ENCODE measurements around the gene GRM7.

Gene GRM7

GRCh38 chr3:7787871-7788828, 927.2 kb downstream of the GRM7 start:
- Histone ChIP-seq H3K36me3 (ENCODE audit: control insufficient read depth, low read length) (no peaks in the 10 kb centered on the region), H3K4me2 (ENCODE audit: low read length) (no peak overlapping the region), H4K20me1 (ENCODE audit: control insufficient read depth, insufficient read depth, low read depth, low read length) (no peaks in the 10 kb centered on the region), H3K27me3 (ENCODE audit: control insufficient read depth, low read length) (no peaks in the 10 kb centered on the region), H3K4me1 (ENCODE audit: control insufficient read depth, low read length) (no peaks in the 10 kb centered on the region), H3K79me2 (ENCODE audit: control insufficient read depth, low read length) (no peaks in the 10 kb centered on the region), H3K9me3 (ENCODE audit: control insufficient read depth, insufficient read depth, low read length) (peaks cover 9% of the 10 kb centered on the region; the same call in 1 of the 2 replicates), H3K9me2 (replicated peaks; ENCODE audit: control insufficient read depth, low read length) (no peaks in the 10 kb centered on the region), H3K27ac (ENCODE audit: low read depth, low read length) (no peak overlapping the region), H3F3A (ENCODE audit: control insufficient read depth, insufficient read depth) (no peaks in the 10 kb centered on the region), H3K4me3 (ENCODE audit: low read length) (no peak overlapping the region)
- TF ChIP-seq, protein P1, sequence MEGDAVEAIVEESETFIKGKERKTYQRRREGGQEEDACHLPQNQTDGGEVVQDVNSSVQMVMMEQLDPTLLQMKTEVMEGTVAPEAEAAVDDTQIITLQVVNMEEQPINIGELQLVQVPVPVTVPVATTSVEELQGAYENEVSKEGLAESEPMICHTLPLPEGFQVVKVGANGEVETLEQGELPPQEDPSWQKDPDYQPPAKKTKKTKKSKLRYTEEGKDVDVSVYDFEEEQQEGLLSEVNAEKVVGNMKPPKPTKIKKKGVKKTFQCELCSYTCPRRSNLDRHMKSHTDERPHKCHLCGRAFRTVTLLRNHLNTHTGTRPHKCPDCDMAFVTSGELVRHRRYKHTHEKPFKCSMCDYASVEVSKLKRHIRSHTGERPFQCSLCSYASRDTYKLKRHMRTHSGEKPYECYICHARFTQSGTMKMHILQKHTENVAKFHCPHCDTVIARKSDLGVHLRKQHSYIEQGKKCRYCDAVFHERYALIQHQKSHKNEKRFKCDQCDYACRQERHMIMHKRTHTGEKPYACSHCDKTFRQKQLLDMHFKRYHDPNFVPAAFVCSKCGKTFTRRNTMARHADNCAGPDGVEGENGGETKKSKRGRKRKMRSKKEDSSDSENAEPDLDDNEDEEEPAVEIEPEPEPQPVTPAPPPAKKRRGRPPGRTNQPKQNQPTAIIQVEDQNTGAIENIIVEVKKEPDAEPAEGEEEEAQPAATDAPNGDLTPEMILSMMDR (IDR thresholded peaks at IDR 0.05; ENCODE audit: low read depth, low read length, poor library complexity, severe bottlenecking) = no peak
- TF ChIP-seq EZH2phosphoT487 (IDR thresholded peaks at IDR 0.05; ENCODE audit: borderline replicate concordance, low read length) = no peak

DNA sequence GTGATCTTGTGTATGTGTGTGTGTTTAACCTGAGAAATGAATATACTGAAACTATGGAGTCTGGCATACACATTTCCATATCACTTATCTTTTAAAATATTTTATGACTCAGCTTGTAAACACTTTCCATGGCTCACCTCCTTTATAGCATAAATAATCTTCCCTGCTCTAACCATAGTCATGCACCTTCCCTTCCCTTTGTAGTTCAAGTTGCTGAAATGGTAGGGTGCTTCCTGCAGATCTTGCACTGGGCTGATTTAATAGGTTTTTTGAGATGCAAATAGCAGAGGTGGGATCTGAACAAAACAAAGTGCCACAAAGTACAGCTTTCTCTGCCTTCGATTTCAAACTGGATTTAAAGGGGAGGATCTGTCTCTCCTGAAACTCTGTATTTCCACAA, 928.0 kb downstream of the GRM7 start:
- no peaks in the 10 kb centered on the region for H3K79me2 ChIP-seq (ENCODE audit: control insufficient read depth, low read length)
- H3K9me3 ChIP-seq (ENCODE audit: control insufficient read depth, insufficient read depth, low read length) = peaks cover 9% of the 10 kb centered on the region; the same call in 1 of the 2 replicates
- no peak overlapping the region for H3K4me3 ChIP-seq (ENCODE audit: low read length)
- H3K4me1 ChIP-seq (ENCODE audit: control insufficient read depth, low read length) = no peaks in the 10 kb centered on the region
- H4K20me1 ChIP-seq (ENCODE audit: control insufficient read depth, insufficient read depth, low read depth, low read length) = no peaks in the 10 kb centered on the region
- H3F3A ChIP-seq (ENCODE audit: control insufficient read depth, insufficient read depth) = no peaks in the 10 kb centered on the region
- H3K27ac ChIP-seq (ENCODE audit: low read depth, low read length) = no peak overlapping the region
- no peaks in the 10 kb centered on the region for H3K27me3 ChIP-seq (ENCODE audit: control insufficient read depth, low read length)
- no peaks in the 10 kb centered on the region for H3K9me2 ChIP-seq (replicated peaks; ENCODE audit: control insufficient read depth, low read length)
- no peak overlapping the region for H3K4me2 ChIP-seq (ENCODE audit: low read length)
- no peak for TF ChIP-seq EZH2phosphoT487 (IDR thresholded peaks at IDR 0.05; ENCODE audit: borderline replicate concordance, low read length)
- TF ChIP-seq, protein P1 (IDR thresholded peaks at IDR 0.05; ENCODE audit: low read depth, low read length, poor library complexity, severe bottlenecking) = no peak
- no peaks in the 10 kb centered on the region for H3K36me3 ChIP-seq (ENCODE audit: control insufficient read depth, low read length)

DNA sequence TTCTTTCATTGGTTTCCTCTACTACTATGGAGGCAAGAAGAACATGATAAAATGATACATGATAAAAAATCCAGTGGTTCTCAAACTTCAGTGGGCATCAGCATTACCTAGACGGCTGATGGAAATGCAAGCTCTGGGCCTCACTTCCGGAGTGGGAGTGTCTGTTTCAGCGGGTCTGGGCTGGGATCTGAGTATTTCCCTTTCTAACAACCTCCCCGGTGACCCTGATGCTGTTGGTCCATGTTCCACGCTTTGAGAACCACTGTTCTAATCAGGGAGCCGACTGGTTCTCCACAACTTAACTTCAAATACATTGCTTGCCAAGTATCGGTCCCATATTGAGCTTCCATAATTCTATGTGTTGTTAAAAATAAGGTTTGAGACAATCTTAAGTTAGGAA, 928.4 kb downstream of the GRM7 start:
- Histone ChIP-seq H4K20me1 (ENCODE audit: control insufficient read depth, insufficient read depth, low read depth, low read length) (no peaks in the 10 kb centered on the region), H3K27ac (ENCODE audit: low read depth, low read length) (no peak overlapping the region), H3K9me3 (ENCODE audit: control insufficient read depth, insufficient read depth, low read length) (peaks cover 9% of the 10 kb centered on the region; the same call in 1 of the 2 replicates), H3K36me3 (ENCODE audit: control insufficient read depth, low read length) (no peaks in the 10 kb centered on the region), H3F3A (ENCODE audit: control insufficient read depth, insufficient read depth) (no peaks in the 10 kb centered on the region), H3K79me2 (ENCODE audit: control insufficient read depth, low read length) (no peaks in the 10 kb centered on the region), H3K4me2 (ENCODE audit: low read length) (no peak overlapping the region), H3K4me1 (ENCODE audit: control insufficient read depth, low read length) (no peaks in the 10 kb centered on the region), H3K9me2 (replicated peaks; ENCODE audit: control insufficient read depth, low read length) (no peaks in the 10 kb centered on the region), H3K27me3 (ENCODE audit: control insufficient read depth, low read length) (no peaks in the 10 kb centered on the region), H3K4me3 (ENCODE audit: low read length) (no peak overlapping the region)
- TF ChIP-seq, protein P1 (IDR thresholded peaks at IDR 0.05; ENCODE audit: low read depth, low read length, poor library complexity, severe bottlenecking) = no peak
- no peak for TF ChIP-seq EZH2phosphoT487 (IDR thresholded peaks at IDR 0.05; ENCODE audit: borderline replicate concordance, low read length)

Data from DOHH2 (cell line).